Measurements from ENCODE around the gene MAGOH. TPM values are rescaled to one million over a fixed set of nuclear protein-coding genes. Genes with fewer than 3 reads are reported as not detected.

The MAGOH gene
- total RNA-seq, 4 donors from 2014 or later: 16.2 to 50.3 (median 20.2) TPM

GRCh38 chr1:53281133-53281532, 42.8 kb upstream of the MAGOH start:
- no peak for DNase-seq
- Histone ChIP-seq H3K9me3 (no peaks in the 10 kb centered on the region), H3K36me3 (no peaks in the 10 kb centered on the region), H3K4me3 (no peak overlapping the region), H3K4me1 (no peaks in the 10 kb centered on the region), H3K27ac (no peak overlapping the region), H3K27me3 (no peaks in the 10 kb centered on the region)
- TF ChIP-seq POLR2A (IDR thresholded peaks at IDR 0.05): no peak
- no peak for TF ChIP-seq CTCF (IDR thresholded peaks at IDR 0.05)

DNA sequence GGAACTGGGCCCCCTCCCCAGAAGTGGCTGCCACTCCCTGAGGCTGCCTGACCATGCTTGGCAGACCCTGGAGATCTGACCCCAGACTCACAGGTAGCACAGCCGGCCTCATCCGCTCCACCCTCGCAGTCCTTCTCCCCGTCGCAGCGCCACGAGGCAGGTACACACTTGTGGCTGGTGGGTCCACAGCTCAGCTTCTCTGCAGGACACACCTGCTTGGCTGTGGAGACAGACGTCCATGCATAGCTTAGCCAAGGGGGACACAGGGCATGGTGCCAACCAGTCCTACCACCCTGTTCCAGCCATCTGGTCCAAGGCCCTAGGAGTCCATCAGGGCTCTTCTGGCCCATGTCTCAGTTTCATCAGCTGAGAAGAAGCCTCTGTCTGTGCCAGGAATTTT, 42.2 kb upstream of the MAGOH start:
- Histone ChIP-seq H3K4me3 (no peak overlapping the region), H3K27ac (no peak overlapping the region), H3K36me3 (no peaks in the 10 kb centered on the region), H3K9me3 (no peaks in the 10 kb centered on the region), H3K27me3 (no peaks in the 10 kb centered on the region), H3K4me1 (no peaks in the 10 kb centered on the region)
- no peak for DNase-seq
- TF ChIP-seq POLR2A (IDR thresholded peaks at IDR 0.05) (no peak), CTCF (IDR thresholded peaks at IDR 0.05) (no peak)

DNA sequence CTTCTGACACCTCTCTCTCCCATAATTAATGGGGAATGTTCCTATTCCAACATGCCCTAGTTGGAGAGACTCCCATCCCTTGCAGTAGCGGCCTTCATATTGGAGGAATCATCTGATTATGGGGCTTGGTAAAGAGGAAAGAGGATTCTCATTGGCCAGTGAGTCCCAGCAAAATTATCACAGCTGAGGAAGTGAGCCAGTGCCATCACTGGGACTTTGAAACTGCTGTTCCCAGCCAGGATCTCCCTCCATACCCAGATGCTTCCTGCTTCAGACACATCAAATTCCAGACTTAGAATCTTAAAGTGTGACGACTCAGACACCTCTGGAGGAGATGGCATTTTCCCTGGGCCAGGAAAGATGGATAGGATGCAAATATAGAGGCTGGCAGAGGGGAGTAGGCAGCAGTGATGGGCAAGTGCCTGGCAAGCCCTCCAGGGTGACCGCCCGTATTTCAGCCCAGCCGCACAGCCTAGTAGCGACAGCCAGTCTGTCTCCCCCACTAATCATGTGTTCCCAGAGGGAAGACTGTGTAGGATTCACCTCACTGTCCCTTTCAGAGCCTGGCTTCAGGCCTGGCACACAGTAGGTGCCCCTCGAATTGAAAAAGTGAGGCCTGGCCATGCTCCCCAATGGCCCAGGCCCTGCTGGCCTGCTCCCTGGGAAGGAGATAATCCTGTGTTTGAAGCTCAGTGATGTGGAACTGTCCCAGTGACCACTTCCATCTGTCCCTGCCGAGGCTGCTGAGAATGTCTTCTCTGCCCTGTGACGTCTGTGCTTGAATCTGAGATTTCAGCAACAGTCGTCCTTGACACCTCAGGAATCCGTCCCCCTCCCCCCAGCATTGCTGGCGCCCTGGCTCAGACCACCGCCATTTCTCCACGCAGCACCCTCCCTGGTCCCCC, 41.2 kb upstream of the MAGOH start:
- Histone ChIP-seq H3K36me3 (no peaks in the 10 kb centered on the region), H3K4me1 (no peaks in the 10 kb centered on the region), H3K4me3 (no peak overlapping the region), H3K9me3 (no peaks in the 10 kb centered on the region), H3K27me3 (no peaks in the 10 kb centered on the region), H3K27ac (no peak overlapping the region)
- TF ChIP-seq POLR2A (IDR thresholded peaks at IDR 0.05) (no peak), CTCF (IDR thresholded peaks at IDR 0.05) (no peak)
- no peak for DNase-seq

- H3K27ac ChIP-seq: no peak overlapping the region
- H3K27me3 ChIP-seq: no peaks in the 10 kb centered on the region
- H3K36me3 ChIP-seq: no peaks in the 10 kb centered on the region
- H3K9me3 ChIP-seq: no peaks in the 10 kb centered on the region
- H3K4me3 ChIP-seq: no peak overlapping the region
- DNase-seq: peak; percentile 61 to 80 (median 72)
- TF ChIP-seq POLR2A (IDR thresholded peaks at IDR 0.05) (no peak), CTCF (IDR thresholded peaks at IDR 0.05) (peak; percentile 77 to 94 (median 84))
- H3K4me1 ChIP-seq: no peaks in the 10 kb centered on the region
Measured at GRCh38 chr1:53278298-53278725, 40.0 kb upstream of the MAGOH start.

GRCh38 chr1:53277326-53277725, 39.0 kb upstream of the MAGOH start:
- Histone ChIP-seq H3K36me3 (no peaks in the 10 kb centered on the region), H3K4me1 (no peaks in the 10 kb centered on the region), H3K27ac (no peak overlapping the region), H3K4me3 (no peak overlapping the region), H3K9me3 (no peaks in the 10 kb centered on the region), H3K27me3 (no peaks in the 10 kb centered on the region)
- no peak for DNase-seq
- TF ChIP-seq CTCF (IDR thresholded peaks at IDR 0.05) (no peak), POLR2A (IDR thresholded peaks at IDR 0.05) (no peak)

All from Peyer's patch (tissue), 4 donors.